Esophagus squamous epithelium (tissue), 4 donors: ENCODE data around the gene SPECC1L.
"Not testable (repeated sequence)": the region's sequence is repeated elsewhere in the genome, so short reads cannot be mapped to it uniquely, and the experiment has no call there.

Experiments used
- CTCF ChIP-seq, 6 experiments: fragments of 450-650 bp in 4 of 6; fragments of 200-600 bp in 2 of 6; sonication (generic) in 2 of 6; IDR thresholded peaks; one replicate each; pipeline ENCODE4 v1.5.1; 2016 to 2019; ENCODE audit warnings: antibody characterized with exemption in 6 of 6, mild to moderate bottlenecking in 4 of 6, moderate library complexity in 4 of 6
- POLR2A ChIP-seq, 4 donors: fragments of 450-650 bp; IDR thresholded peaks; one replicate each; pipeline ENCODE4 v1.6.1; 2017; ENCODE audit warnings: antibody characterized with exemption in 4 of 4, mild to moderate bottlenecking in 4 of 4, moderate library complexity in 3 of 4

GRCh38 chr22:24316264-24316663 is 45.6 kb downstream of the SPECC1L start:
- not testable (repeated sequence) for TF ChIP-seq POLR2A, CTCF (IDR thresholded peaks at IDR 0.05)
